GM23338 (cell line): Measurements from ENCODE around the gene MPRIP.

Source experiments
- CREB1 ChIP-seq: fragments of 250-450 bp; sonication (Bioruptor Pico); IDR thresholded peaks from 2 replicates; pipeline ENCODE4 v1.5.0; 2020; ENCODE audit warnings: low read depth, mild to moderate bottlenecking, moderate library complexity
- CTCF ChIP-seq, 2 experiments: fragments of 200-600 bp in 1 of 2; sonication (generic) in 1 of 2; conservative IDR thresholded peaks; 2 replicates each; pipeline versions ENCODE4 v1.5.1 to v1.6.1; 2016 to 2017; ENCODE audit warnings: antibody characterized with exemption in 2 of 2, low read depth in 2 of 2, mild to moderate bottlenecking in 2 of 2, moderate library complexity in 1 of 2
- EZH2 ChIP-seq: fragments of 200-600 bp; sonication (generic); IDR thresholded peaks from one replicate; pipeline ENCODE4 v1.8.0; 2017; ENCODE audit warnings: antibody characterized with exemption, mild to moderate bottlenecking, low read depth; ENCODE audit not compliant: unreplicated experiment
- EZH2phosphoT487 ChIP-seq: fragments of 200-600 bp; sonication (generic); IDR thresholded peaks from one replicate; pipeline ENCODE4 v1.8.1; 2018; ENCODE audit warnings: antibody characterized with exemption; ENCODE audit not compliant: unreplicated experiment
- JUNB ChIP-seq: IDR thresholded peaks from one replicate; pipeline ENCODE4 v1.6.1; 2016; ENCODE audit warnings: antibody characterized with exemption; ENCODE audit not compliant: unreplicated experiment

- TF ChIP-seq EZH2phosphoT487 (no peak), EZH2 (no peak), CTCF (conservative IDR thresholded peaks at IDR 0.05; ENCODE audit: low read depth in 2 of 2) (no peak), CREB1 (no peak), JUNB (no peak)
These were observed 149.7 kb downstream of the MPRIP start for GRCh38 chr17:17191961-17192381.
